Astrocyte of the cerebellum (primary cell): ENCODE data around the gene TAL2.
A peak's percentile ranks its signal among the peaks of the same experiment; 100 is the strongest.

Source experiments
- DNase-seq: peaks from one replicate; pipeline ENCODE4 v3.0.0-alpha.2; 2011; ENCODE audit warnings: low read depth
- H3K4me3 ChIP-seq: 2 replicates; pipeline ENCODE4 v1.5.1; 2011; ENCODE audit warnings: mild to moderate bottlenecking, low read depth, low read length, moderate library complexity
- CTCF ChIP-seq: IDR thresholded peaks from 2 replicates; pipeline ENCODE4 v1.5.1; 2012; ENCODE audit warnings: low read length, low read depth, moderate library complexity, mild to moderate bottlenecking; ENCODE audit errors: missing control alignments
- in situ Hi-C: cut with HindIII; loops from 2 replicates; pipeline ENCODE4 v1.10.0; 2017; ENCODE audit warnings: low sequenced_read_pairs

The TAL2 gene

GRCh38 chr9:105693435-105694189 is 31.4 kb downstream of the TAL2 start:
- peak overlapping the region; percentile 77 for H3K4me3 ChIP-seq
- in situ Hi-C loops, result no loop called here
- no peak for DNase-seq
- no peak for TF ChIP-seq CTCF

DNA sequence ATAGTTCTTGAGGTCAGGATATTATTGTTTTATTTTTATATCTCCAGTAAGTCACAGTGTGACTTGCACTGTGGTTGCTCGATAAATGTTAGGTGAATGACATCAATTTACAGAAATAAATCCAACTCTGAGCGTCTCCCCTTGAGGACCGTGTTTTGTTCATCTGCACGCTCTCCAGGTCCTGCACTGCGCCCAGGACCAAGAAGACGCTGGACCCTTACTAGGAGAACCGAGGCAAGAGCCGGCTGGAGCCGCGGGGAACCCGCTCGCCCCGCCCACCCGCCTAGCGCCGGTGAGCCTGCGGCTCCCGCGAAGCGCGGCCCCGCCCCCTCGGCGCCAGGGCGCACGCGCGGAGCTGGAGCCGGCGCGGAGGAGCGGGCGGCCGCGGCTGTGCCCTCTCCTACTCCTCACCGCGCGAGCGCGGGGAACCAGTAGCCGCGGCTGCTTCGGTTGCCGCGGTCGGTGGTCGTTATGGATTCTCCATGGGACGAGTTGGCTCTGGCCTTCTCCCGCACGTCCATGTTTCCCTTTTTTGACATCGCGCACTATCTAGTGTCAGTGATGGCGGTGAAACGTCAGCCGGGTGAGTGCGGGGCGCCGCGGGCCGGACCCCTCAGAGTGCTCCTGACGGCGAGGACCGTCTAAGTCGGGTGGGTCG is 32.1 kb downstream of the TAL2 start, which contains the start of gene TMEM38B:
TSS of gene TMEM38B (plus strand) at position 352 of the 658 bp plus-strand sequence. CDS start at position 472, 120 bp downstream.
- in situ Hi-C loops, result no loop called here
- no peak for TF ChIP-seq CTCF
- peak within 1 kb of the TSS; percentile 77 for H3K4me3 ChIP-seq
- peak; percentile 34 for DNase-seq

DNA sequence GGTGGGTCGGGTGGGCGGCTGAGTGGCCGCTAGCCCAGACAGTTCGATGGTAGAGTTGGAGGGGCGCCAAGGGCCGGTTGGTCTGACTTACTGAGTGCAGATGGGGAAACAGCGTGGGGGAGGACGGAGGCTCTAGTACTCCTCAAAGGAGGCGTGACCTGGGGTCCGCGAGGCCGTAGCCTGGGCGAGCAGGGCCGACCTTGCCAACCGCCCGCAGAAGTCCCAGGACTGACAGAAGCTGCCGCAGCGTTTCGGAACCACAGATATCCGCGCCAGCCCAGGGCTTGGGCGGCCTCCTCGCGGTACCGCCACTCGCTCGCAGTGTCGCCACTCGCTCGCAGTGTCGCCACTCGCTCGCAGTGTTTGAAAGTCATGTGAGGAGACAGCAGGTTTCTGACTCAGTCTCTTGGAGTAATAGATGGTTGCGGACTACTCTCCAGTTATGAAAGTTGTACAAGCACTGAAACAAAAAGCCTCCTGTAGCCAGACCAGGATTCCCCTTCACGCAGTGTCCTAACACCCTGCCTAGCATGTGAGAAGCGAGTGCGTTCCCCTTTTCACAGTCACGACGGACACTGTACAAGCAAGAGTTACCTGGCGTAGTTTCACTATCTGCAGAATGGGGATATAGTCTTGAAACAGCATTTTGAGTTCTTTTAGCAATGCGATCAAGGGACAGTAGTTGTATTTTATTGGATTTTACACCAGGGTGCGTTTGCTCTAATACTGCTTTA is 32.8 kb downstream of the TAL2 start:
- no peak for DNase-seq
- H3K4me3 ChIP-seq, result peak overlapping the region; percentile 77
- in situ Hi-C loops, result no loop called here
- TF ChIP-seq CTCF, result no peak

DNA sequence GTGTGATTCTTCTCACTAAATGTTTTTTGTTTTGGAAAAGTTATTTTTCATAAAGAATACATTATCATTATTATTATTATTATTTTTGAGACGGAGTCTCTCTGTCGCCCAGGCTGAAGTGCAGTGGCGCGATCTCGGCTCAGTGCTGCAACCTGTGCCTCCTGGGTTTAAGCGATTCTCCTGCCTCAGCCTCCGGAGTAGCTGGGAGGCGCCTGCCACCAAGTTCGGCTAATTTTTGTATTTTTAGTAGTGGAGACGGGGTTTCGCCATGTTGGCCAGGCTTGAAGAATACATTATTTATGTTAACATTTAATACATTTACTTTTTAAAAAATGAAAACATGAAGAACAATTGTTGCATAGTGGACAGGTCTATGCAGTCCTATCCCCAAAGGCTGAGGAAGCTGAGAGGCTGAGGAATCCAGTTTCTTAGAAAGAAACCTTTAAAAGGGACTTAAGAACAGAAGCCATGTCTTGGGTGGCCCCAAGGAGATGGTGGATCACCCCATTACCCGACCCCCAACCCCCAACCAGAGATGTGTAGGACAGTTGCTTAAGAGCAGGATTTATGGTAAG is 34.0 kb downstream of the TAL2 start:
- H3K4me3 ChIP-seq, result no peak overlapping the region
- in situ Hi-C loops, result no loop called here
- DNase-seq, result no peak
- TF ChIP-seq CTCF, result no peak

DNA sequence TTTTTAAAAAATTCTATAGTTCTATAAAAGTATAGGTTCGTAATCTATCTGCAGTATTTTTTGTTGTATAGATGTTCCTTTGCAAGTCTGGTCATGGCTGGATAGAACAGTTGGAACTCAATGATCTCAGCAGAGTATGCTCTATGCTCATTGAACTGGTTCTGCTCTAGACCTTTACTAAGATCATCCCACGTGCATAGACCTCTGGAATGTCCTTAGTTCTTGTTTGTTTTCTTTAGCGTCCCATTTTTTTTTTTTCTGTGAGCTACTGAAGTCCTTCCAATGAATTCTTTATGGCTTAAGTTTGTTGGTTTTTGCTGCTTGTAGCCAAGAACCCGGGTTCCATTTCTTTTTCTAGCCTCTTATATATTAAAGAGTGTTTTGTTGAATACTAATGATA is 35.6 kb downstream of the TAL2 start:
- in situ Hi-C loops, result no loop called here
- H3K4me3 ChIP-seq, result no peak overlapping the region
- DNase-seq, result no peak
- no peak for TF ChIP-seq CTCF

- in situ Hi-C loops, result no loop called here
- DNase-seq, result no peak
- TF ChIP-seq CTCF, result no peak
- H3K4me3 ChIP-seq, result no peak overlapping the region
Measured at GRCh38 chr9:105698348-105698870, 36.2 kb downstream of the TAL2 start.
